Smooth muscle cell (in vitro differentiated cells): ENCODE measurements around the gene SMC5. TPM values are rescaled to one million over a fixed set of nuclear protein-coding genes. Genes with fewer than 3 reads are reported as not detected.
A peak's percentile ranks its signal among the peaks of the same experiment; 100 is the strongest.
"Not testable (repeated sequence)": the region's sequence is repeated elsewhere in the genome, so short reads cannot be mapped to it uniquely, and the experiment has no call there.

ENCODE experiments used
- DNase-seq: peaks from one replicate; lab custom pipeline; 2025; ENCODE audit not compliant: unreplicated experiment; lab: John Stamatoyannopoulos, UW
- H2AFZ ChIP-seq: fragments of 200-600 bp; sonication (generic); 2 replicates; pipeline ENCODE4 v1.6.0; 2016; ENCODE audit warnings: antibody characterized with exemption, low read depth, mild to moderate bottlenecking
- H3F3A ChIP-seq: fragments of 200-600 bp; sonication (generic); 2 replicates; pipeline ENCODE4 v1.6.0; 2017; ENCODE audit warnings: antibody characterized with exemption, low read depth
- H3K27ac ChIP-seq: fragments of 200-600 bp; sonication (generic); 2 replicates; pipeline ENCODE4 v1.5.1; 2016; ENCODE audit warnings: low read depth, mild to moderate bottlenecking
- H3K27me3 ChIP-seq: fragments of 200-600 bp; sonication (generic); 2 replicates; pipeline ENCODE4 v1.6.1; 2016; ENCODE audit warnings: low read depth, mild to moderate bottlenecking
- H3K36me3 ChIP-seq: fragments of 200-600 bp; sonication (generic); 2 replicates; pipeline ENCODE4 v1.5.1; 2016; ENCODE audit warnings: low read depth
- H3K4me1 ChIP-seq: fragments of 200-600 bp; sonication (generic); 2 replicates; pipeline ENCODE4 v1.5.1; 2016; ENCODE audit warnings: low read depth
- H3K4me2 ChIP-seq: fragments of 200-600 bp; sonication (generic); 2 replicates; pipeline ENCODE4 v1.6.0; 2016; ENCODE audit warnings: mild to moderate bottlenecking
- H3K4me3 ChIP-seq: fragments of 200-600 bp; sonication (generic); 2 replicates; pipeline ENCODE4 v1.5.1; 2016; ENCODE audit warnings: mild to moderate bottlenecking
- H3K79me2 ChIP-seq: fragments of 200-600 bp; sonication (generic); 2 replicates; pipeline ENCODE4 v1.6.0; 2016; ENCODE audit warnings: low read depth, mild to moderate bottlenecking
- H3K9ac ChIP-seq: fragments of 200-600 bp; sonication (generic); 2 replicates; pipeline ENCODE4 v1.6.0; 2016; ENCODE audit warnings: low read depth
- H3K9me3 ChIP-seq: fragments of 200-600 bp; sonication (generic); replicated peaks from 2 replicates; pipeline ENCODE4 v1.5.1; 2016; ENCODE audit warnings: low read depth
- H4K20me1 ChIP-seq: fragments of 200-600 bp; sonication (generic); 2 replicates; pipeline ENCODE4 v1.6.0; 2016; ENCODE audit warnings: low read depth
- CTCF ChIP-seq: fragments of 200-600 bp; sonication (generic); IDR thresholded peaks from 2 replicates; pipeline ENCODE4 v1.5.1; 2017; ENCODE audit warnings: borderline replicate concordance, mild to moderate bottlenecking, antibody characterized with exemption; ENCODE audit not compliant: insufficient read depth, poor library complexity, severe bottlenecking
- WGBS: methylation state at CpG from one replicate; pipeline ENCODE4 v1.1.7; 2016; ENCODE audit warnings: low lambda C conversion rate; 5-methylcytosine and 5-hydroxymethylcytosine counted together
- polyA plus RNA-seq: library from polyadenylated mRNA; unstranded; fragments of >200 nt; fragmentation: Nextera tagmentation; extraction: Ambion mirVana; gene quantifications from 2 replicates; pipeline ENCODE4 v1.2.1, GENCODE V29; 2016
- total RNA-seq: library from RNA; depleted of rRNA; stranded (reverse); fragments of >200 nt; gene quantifications from 2 replicates; pipeline ENCODE4 v1.2.3, GENCODE V29; 2014

SMC5 gene
- total and polyA plus RNA-seq, 2 experiments from 2014 or later: 31.2 to 81.4 TPM

GRCh38 chr9:70322096-70322495, 63.3 kb downstream of the SMC5 start:
- no peaks in the 10 kb centered on the region for H3K9me3 ChIP-seq
- 97% methylated on average over 4 of the region's 4 CpGs for WGBS
- no peak overlapping the region for H2AFZ ChIP-seq
- no peak for DNase-seq
- H3K4me2 ChIP-seq: no peak overlapping the region
- no peak overlapping the region for H3K27ac ChIP-seq
- no peaks in the 10 kb centered on the region for H3K27me3 ChIP-seq
- no peaks in the 10 kb centered on the region for H3K4me1 ChIP-seq
- no peak overlapping the region for H3K9ac ChIP-seq
- no peaks in the 10 kb centered on the region for H3F3A ChIP-seq
- no peak for TF ChIP-seq CTCF
- H4K20me1 ChIP-seq: peaks cover 11% of the 10 kb centered on the region
- H3K79me2 ChIP-seq: peaks cover 23% of the 10 kb centered on the region
- no peak overlapping the region for H3K4me3 ChIP-seq
- H3K36me3 ChIP-seq: peaks cover 74% of the 10 kb centered on the region

DNA sequence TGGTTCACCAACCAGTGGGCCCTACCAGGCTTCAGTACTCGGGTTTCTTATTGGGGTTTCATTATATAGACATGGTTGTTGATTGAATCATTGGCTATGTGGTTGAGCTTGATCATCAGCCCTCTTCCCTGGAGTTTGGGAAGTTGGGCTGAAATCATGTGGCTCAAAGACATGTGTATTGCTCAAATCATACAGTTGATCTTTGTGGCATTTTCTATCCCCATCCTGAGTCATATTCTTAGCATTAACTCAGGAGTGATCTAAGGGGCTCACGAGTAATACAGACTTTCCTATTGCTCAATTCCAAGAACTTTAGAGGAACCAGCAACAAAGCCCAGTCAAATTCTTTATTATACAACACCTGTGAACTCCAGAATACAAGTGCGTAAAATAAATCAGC, 66.2 kb downstream of the SMC5 start:
- no peak overlapping the region for H2AFZ ChIP-seq
- TF ChIP-seq CTCF: no peak
- no peak overlapping the region for H3K9ac ChIP-seq
- 74% methylated on average over 3 of the region's 3 CpGs for WGBS
- peaks cover 60% of the 10 kb centered on the region for H3K36me3 ChIP-seq
- H4K20me1 ChIP-seq: peaks cover 4% of the 10 kb centered on the region
- H3K4me3 ChIP-seq: no peak overlapping the region
- H3K79me2 ChIP-seq: peaks cover 2% of the 10 kb centered on the region
- H3K27me3 ChIP-seq: no peaks in the 10 kb centered on the region
- H3K9me3 ChIP-seq: no peaks in the 10 kb centered on the region
- no peaks in the 10 kb centered on the region for H3K4me1 ChIP-seq
- no peak for DNase-seq
- no peaks in the 10 kb centered on the region for H3F3A ChIP-seq
- peak overlapping the region; percentile 34 for H3K27ac ChIP-seq
- no peak overlapping the region for H3K4me2 ChIP-seq

DNA sequence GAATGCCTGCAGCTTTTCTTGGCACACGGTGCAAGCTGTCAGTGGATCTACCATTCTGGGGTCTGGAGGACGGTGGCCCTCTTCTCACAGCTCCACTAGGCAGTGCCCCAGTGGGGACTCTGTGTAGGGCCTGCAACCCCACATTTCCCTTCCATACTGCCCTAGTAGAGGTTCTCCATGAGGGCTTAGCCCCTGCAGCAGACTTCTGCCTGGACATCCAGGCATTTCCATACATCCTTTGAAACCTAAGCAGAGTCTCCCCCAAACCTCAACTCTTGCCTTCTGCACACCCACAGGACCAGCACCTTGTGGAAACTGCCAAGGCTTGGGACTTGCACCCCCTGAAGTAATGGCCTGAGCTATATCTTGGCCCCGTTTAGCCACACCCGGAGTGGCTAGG, 69.8 kb downstream of the SMC5 start:
- peaks cover 48% of the 10 kb centered on the region for H3K36me3 ChIP-seq
- H4K20me1 ChIP-seq, H3K4me3 ChIP-seq, H3K9ac ChIP-seq, H3K4me2 ChIP-seq, H3F3A ChIP-seq, H3K9me3 ChIP-seq, H3K4me1 ChIP-seq, H3K27me3 ChIP-seq, H3K27ac ChIP-seq, H3K79me2 ChIP-seq, DNase-seq, H2AFZ ChIP-seq: not testable (repeated sequence)
- WGBS: 98% methylated on average over 4 of the region's 4 CpGs

DNA sequence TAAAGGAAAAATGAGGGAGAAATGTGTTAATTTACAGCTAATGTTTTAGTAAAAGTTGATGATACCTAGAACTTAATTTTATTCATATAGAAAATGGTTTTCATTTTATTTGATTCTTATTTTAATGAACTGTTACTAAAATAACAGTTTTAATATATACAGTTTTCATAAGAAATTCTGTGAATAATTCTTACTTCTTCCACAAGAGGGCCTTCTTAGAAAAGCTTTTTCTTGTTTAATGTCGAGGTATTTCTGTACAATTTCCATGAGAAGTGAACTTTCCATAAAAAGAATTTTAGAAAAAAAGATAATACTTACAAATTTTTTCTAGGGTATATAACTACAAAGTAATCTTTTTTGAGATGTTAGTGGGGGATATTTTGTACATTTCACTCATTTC, 81.8 kb downstream of the SMC5 start:
- no peak overlapping the region for H3K9ac ChIP-seq
- H4K20me1 ChIP-seq: no peaks in the 10 kb centered on the region
- H3K9me3 ChIP-seq: no peaks in the 10 kb centered on the region
- peaks cover under 1% of the 10 kb centered on the region for H3K36me3 ChIP-seq
- H2AFZ ChIP-seq: no peak overlapping the region
- WGBS: 77% methylated on average over 1 of the region's 1 CpG
- no peak overlapping the region for H3K4me3 ChIP-seq
- H3K4me2 ChIP-seq: no peak overlapping the region
- peak overlapping the region; percentile 28 for H3K27ac ChIP-seq
- peaks cover under 1% of the 10 kb centered on the region for H3F3A ChIP-seq
- H3K27me3 ChIP-seq: no peaks in the 10 kb centered on the region
- H3K79me2 ChIP-seq: no peaks in the 10 kb centered on the region
- no peaks in the 10 kb centered on the region for H3K4me1 ChIP-seq
- DNase-seq: no peak
- peak; percentile 60 for TF ChIP-seq CTCF
